NCI-H345 treated with DMSO at 0.1 percent for 48 hours (cell line): ENCODE measurements around the gene BPIFA2.

Experiments used
- DNase-seq: peaks from one replicate; lab custom pipeline; 2025; ENCODE audit not compliant: unreplicated experiment; lab: John Stamatoyannopoulos, UW

The BPIFA2 gene

GRCh38 chr20:33192912-33193501 is 25.0 kb downstream of the BPIFA2 start:
- no peak for DNase-seq

- no peak for DNase-seq
Observed at GRCh38 chr20:33199026-33199425, 31.1 kb downstream of the BPIFA2 start.

- no peak for DNase-seq
Observed at GRCh38 chr20:33202451-33202850, 34.5 kb downstream of the BPIFA2 start.

DNA sequence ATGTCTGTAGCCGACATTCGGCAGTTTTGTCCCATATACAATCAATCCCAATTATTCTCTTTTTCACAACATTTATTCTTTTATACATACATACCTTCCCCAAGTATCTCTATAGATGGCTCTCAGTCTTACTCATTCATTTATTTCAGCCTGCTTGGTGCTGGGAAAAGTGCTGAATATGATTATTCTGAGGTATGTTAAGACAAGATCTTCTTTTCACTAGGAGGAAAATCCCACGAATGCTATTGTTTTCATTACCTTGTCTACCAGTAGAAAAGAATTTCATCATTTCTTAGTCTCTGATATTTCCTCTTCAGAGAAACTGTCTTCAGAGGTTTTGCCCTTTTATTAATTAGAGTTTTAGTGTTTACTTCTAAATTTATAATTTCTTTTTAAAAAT is 35.5 kb downstream of the BPIFA2 start:
- DNase-seq, result no peak

- no peak for DNase-seq
Observed at GRCh38 chr20:33209789-33210188, 41.8 kb downstream of the BPIFA2 start.

DNA sequence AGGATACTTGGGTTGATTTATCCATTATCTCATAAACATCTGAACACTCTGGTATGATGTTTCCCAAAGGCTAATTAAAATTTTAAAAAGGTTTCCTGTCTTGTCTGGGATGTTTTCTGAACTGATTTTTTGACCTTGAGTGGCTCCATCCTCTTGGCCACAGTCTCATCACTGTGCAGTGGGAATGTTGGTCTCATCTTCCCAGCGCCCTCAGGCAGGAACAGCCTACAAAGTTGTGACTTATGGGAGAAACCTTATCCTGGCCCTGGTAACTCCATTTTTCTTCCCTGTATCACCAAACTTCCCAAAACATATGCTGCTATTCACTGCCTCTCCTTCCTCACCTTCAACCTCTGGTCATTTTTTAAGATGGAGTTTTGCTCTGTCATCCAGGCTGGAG is 42.4 kb downstream of the BPIFA2 start:
- no peak for DNase-seq

GRCh38 chr20:33211817-33212424 is 44.0 kb downstream of the BPIFA2 start:
- peak; percentile 60 for DNase-seq

DNA sequence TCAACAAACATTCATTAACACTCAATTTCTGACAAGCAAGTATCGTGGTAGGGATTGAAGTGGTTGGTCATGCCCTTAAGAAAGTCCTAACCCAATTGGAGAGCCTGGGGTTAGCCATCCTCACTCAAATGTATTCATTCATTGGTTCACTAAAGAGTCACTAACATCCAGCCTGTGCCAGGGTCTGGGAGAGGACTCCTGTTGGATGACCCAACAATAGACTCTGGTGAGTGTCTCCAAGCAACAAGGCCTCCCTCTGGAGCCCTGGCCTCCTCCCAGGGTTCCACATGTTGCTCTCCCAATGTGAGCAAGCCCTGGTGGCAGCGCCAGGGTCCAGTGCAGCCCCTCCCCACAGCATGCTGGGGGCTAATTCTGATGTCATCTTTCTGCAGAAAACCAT is 49.1 kb downstream of the BPIFA2 start, which contains the start of gene BPIFA3:
Gene BPIFA3 (plus strand): TSS at position 301 of the 400 bp plus-strand sequence. CDS start 185 bp downstream, outside the sequence.
- DNase-seq, result no peak

- no peak for DNase-seq
Observed at GRCh38 chr20:33224399-33224798, 56.4 kb downstream of the BPIFA2 start.

GRCh38 chr20:33229843-33230242 is 61.9 kb downstream of the BPIFA2 start:
- no peak for DNase-seq
